HCT116 (cell line): ENCODE data around the gene KRT86.

Experiments
- POLR2AphosphoS5 ChIP-seq: IDR thresholded peaks from 2 replicates; pipeline ENCODE4 v1.6.1; 2011; ENCODE audit warnings: mild to moderate bottlenecking, low read depth, low read length, moderate library complexity
- ZFX ChIP-seq: fragments of 450-650 bp; IDR thresholded peaks from 2 replicates; pipeline ENCODE4 v1.6.1; 2017
- TF ChIP-seq, protein P1 (sequence below), 3 experiments: fragments of 200-600 bp in 1 of 3; sonication (generic) in 1 of 3; IDR thresholded peaks in 2 of 3; conservative IDR thresholded peaks in 1 of 3; 2 replicates each; pipeline ENCODE4 v1.5.1; 2012 to 2017; ENCODE audit warnings: low read depth in 2 of 3, low read length in 2 of 3, antibody characterized with exemption in 1 of 3, borderline replicate concordance in 1 of 3, control low read depth in 1 of 3, mild to moderate bottlenecking in 1 of 3, mixed read lengths in 1 of 3, mixed run types in 1 of 3, moderate library complexity in 1 of 3; ENCODE audit not compliant: insufficient read depth in 1 of 3

DNA sequence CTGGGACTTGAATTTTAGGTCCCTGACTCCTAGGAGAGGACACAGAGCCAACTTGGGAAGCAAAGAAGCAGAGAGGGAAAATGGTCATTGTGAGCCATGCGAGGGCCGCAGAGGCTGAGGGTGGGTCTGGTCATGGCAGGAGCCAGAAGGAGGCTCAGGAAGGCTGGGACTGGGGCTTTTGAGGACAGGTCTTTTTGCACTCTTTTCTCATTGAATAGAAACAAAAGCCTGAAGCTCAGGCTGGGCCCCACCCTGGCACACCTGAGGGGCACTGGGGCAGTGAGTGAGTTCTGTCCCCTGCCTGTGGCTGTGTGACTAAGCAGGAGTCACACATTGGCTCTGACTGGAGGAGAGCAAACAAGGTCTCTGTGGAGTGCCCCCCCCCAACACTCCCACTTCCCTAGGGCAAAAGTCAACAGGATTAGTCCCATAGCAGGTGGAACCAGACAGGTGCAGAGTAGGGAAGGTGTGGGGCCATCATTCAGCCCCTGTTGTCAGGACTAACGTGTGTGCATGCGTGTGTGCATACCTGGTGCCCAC is 38.6 kb upstream of the KRT86 start:
- no peak for TF ChIP-seq ZFX
- TF ChIP-seq, protein P1, sequence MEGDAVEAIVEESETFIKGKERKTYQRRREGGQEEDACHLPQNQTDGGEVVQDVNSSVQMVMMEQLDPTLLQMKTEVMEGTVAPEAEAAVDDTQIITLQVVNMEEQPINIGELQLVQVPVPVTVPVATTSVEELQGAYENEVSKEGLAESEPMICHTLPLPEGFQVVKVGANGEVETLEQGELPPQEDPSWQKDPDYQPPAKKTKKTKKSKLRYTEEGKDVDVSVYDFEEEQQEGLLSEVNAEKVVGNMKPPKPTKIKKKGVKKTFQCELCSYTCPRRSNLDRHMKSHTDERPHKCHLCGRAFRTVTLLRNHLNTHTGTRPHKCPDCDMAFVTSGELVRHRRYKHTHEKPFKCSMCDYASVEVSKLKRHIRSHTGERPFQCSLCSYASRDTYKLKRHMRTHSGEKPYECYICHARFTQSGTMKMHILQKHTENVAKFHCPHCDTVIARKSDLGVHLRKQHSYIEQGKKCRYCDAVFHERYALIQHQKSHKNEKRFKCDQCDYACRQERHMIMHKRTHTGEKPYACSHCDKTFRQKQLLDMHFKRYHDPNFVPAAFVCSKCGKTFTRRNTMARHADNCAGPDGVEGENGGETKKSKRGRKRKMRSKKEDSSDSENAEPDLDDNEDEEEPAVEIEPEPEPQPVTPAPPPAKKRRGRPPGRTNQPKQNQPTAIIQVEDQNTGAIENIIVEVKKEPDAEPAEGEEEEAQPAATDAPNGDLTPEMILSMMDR (IDR thresholded peaks at IDR 0.05 in 2 of 3, conservative IDR thresholded peaks at IDR 0.05 in 1 of 3; ENCODE audit: borderline replicate concordance in 1 of 3, insufficient read depth in 1 of 3, low read depth in 2 of 3, low read length in 2 of 3), result no peak
- TF ChIP-seq POLR2AphosphoS5, result peak; percentile 27; the same call in 1 of the 2 replicates
